Activated CD4-positive, alpha-beta T cell treated with anti-CD3 and anti-CD28 coated beads, Interleukin-2, amount 50 U/mL, for 16 hours (primary cell): Measurements from ENCODE around the gene SLC6A16.
"Not testable (repeated sequence)": the region's sequence is repeated elsewhere in the genome, so short reads cannot be mapped to it uniquely, and the experiment has no call there.

Experiments used
- DNase-seq: peaks from one replicate; pipeline ENCODE4 v3.0.0-alpha.2; 2020

SLC6A16 gene

DNA sequence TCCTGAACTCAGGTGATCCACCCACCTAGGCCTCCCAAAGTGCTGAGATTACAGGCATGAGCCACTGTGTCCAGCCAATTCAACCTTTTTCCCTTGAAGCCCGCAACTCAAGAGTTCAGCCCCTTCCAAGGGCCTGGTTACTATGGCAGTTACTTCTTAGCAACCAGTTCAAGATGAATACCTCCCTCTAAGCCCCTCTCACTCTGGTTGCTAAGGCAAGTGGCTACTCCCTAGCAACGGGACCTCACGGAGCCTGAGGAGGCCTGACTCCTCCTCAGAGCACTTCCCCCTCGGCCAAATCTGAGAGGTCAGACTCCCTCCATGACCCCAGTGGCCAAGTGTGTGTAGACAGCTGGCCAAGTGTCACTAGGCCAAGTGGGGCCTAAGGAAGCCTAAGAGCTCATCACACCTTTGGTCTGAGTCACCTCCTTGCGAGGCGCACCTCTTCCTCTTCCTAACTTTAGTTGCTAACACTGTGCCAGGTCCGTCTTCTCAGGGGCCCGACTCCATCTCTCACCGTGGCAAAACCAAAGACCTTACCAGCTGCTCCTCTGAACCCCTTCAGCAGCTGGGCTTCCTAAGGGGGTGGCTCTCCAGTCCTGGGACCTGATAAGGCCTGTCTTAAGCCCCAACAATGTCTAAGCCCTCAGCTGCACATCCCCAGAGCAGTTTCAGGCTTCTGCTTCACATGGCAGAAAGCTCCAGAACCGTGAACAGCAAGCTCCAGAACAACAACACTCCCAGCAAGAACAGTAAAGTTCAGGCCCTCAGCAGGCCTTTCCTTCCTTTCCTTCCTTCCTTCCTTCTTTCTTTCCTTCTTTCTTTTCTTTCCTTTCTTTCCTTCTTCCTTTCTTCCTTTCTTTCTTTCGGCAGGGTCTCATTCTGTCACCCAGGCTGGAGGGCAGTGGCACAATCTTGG lies 19.8 kb upstream of the SLC6A16 start:
- DNase-seq: no peak

DNA sequence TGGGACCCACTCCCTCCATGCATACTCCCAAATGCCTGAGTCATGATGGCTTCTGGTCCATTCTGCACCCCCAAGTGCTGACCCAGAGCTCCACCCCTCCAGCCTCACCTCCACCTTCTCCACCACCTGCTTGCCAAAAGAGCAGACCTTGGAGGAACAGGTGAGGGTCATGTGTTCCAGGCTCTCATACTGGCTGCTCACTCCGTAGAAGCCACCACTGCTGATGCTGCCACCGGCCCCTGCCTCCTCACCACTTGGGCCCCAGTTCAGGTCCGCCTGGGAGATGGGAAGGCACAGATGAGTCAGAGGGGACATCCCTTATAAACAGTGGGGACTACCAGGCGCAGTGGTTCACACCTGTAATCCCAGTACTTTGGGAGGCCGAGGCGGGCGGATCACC lies 18.1 kb upstream of the SLC6A16 start:
- no peak for DNase-seq

DNA sequence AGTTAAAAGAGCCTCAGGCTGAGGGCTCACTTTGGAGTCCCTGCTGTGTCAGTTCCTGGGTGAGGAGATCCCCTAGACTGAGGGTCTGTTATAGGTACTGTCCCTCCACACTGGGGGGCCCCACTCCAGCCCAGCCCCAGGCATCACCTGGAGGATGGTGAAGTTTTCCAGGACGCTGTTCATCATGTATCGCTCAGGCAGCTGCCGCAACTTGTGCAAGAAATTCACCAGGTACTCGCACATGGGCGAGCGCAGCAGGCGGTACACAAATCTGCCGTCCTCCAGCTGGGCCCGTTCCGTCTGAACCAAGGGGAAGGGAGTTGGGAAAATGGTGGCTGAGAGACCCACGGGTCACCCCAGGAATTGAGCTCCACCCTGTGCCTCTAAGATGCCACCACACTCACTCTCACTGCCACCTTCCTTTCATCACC lies 17.3 kb upstream of the SLC6A16 start:
- no peak for DNase-seq

DNA sequence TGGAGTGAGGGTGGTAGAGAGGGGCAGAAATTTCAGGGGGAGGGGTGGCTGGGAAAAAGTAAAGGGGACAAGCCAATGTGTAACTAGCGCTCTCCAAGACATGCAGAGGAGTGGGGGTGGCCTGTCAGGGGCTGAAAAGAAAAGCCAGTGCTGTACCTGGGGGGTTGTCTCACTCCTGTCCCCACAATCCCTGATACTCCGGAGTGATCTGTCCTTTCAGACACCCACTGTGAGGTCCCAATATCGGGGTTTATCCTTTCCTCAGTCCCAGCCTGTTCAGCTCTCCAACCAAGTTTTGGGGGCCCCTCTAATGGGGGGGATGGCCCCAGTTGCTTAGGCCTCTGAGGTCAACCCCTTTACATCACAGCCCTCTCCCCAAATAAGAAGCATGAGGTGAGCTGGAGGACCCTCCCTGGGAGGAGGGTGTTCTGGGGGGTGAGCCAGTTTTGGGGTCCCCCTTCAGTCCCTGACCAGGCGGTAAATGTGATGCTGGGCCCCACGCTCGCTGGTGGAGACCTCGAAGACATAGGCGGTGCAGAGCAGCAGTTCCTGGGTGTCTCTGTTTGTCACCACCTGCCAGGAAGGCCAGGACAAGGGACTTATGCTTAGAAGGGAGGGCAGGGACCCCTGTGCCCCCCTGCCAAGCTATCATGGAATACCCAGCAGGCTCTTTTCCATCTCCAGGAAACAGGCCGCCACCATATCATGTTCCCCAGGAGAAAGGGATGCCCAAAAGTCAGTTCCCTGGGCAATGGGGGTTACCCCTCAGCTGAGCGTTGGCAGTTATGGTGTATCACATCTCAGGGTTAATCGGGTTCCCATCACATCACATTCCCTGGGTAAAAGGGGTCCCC lies 16.1 kb upstream of the SLC6A16 start:
- DNase-seq: no peak

DNA sequence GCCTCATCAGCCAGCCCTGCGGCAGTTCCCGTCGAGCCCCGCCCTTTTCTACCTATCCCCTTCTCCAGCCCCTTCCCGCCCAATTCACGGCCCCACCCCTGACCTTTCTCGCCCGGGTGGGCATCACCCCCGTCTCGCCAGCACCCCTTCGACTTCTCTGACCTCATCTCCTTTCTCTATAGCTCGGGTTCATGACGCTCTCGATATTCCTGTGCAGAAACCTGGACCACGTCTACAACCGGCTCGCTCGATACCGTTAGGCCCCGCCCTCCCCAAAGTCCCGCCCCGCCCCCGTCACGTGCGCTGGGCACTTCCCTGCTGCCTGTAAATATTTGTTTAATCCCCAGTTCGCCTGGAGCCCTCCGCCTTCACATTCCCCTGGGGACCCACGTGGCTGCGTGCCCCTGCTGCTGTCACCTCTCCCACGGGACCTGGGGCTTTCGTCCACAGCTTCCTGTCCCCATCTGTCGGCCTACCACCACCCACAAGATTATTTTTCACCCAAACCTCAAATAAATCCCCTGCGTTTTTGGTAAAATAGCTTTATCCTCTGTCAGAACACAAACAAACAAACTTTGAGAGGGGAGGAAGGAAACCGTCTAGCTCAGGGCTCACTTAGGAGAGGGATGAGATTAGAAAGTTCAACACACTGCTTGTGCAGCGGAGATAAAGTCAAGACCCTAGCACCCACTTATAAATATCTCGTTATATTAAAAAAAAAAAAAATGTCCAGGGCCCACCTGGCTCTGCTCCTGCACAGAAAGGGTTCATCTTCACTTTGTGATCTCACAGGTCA lies 15.3 kb upstream of the SLC6A16 start:
- DNase-seq: no peak

DNA sequence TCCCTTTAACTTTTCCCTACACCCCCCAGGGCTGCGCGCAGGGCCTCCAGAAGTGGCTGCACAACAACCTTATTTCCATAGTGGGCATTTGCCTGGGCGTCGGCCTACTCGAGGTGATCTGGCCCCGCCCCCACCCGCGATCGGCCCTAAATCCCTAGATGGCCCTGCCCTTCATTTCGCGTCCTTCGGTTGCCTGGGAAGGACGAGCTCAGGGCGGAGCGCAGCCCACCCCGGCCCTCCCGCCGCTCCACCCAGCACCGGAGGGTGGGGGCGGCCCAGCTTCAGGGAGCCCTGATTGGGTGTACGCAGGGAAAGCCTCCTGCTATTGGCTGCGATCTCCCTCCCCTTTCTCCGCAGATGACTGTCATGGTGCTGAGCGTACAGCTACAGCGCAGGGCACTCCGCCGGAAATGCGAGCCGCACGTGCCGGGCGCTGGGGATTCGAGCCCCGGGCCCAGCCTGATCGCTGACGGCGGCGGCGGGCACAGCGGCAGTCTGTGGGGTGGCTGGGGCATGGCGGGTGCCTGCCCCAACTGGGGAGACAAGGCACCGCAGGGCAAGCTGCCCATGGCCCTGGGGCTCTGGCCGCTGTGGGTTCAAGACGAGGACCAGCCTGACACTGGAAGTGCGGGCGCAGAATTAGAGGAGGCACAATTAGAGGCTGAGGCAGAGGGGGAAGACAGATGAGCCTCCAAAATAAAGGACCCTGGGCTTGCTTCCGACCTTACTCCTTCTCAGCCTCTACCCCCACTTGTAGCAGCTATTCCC lies 14.5 kb upstream of the SLC6A16 start:
- DNase-seq: no peak

DNA sequence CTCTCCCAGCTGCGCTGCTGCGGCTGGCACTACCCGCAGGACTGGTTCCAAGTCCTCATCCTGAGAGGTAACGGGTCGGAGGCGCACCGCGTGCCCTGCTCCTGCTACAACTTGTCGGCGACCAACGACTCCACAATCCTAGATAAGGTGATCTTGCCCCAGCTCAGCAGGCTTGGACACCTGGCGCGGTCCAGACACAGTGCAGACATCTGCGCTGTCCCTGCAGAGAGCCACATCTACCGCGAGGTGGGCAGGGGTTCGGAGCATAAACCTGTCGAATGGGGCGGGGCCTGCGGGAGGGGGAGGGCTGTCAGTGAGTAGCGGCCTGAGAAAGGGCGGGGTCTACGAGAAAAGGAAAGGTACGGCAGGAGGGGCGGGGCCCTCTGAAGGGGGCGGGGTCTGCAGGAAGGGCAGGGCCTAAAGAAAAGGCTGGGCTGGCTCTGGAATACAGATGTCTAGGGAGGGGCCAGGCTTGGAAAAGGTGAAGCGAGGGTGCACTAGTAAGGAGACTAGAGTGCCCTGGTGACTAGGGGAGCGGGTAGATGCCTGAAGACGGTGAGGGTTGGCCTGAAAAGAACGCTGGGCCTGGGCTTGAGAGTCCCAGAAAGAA lies 13.8 kb upstream of the SLC6A16 start:
- peak; percentile 29 for DNase-seq

DNA sequence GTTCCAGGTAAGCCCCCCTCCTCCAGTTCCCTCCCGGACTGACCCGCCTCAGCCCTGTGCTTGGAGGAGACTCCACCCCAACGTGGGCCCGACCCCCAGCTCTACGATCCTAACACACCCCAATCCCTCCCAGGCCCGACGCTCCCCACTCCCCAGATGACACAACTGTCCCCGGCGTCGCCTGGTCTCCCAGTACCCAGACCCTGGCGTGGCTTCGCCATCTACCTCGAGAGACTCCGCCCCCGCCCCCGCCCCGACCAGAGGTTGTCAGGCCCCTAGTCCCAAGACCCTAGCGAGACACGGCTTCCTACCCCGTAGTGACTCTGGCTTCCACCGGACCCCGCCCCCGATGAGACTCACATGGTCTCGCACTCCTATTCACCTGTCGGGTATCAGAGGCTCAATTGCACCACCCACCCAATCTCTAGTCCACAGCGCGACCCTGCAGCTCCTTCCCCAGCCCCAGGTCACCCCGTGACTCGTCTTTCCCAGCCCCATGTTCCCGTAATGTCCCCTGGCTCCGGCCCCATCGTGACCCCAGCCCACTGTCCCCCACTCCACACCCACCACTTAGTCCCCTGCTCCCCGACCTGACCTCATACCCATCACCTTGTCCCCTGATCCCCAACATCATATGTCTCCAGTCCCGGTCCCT lies 13.2 kb upstream of the SLC6A16 start:
- DNase-seq: no peak

DNA sequence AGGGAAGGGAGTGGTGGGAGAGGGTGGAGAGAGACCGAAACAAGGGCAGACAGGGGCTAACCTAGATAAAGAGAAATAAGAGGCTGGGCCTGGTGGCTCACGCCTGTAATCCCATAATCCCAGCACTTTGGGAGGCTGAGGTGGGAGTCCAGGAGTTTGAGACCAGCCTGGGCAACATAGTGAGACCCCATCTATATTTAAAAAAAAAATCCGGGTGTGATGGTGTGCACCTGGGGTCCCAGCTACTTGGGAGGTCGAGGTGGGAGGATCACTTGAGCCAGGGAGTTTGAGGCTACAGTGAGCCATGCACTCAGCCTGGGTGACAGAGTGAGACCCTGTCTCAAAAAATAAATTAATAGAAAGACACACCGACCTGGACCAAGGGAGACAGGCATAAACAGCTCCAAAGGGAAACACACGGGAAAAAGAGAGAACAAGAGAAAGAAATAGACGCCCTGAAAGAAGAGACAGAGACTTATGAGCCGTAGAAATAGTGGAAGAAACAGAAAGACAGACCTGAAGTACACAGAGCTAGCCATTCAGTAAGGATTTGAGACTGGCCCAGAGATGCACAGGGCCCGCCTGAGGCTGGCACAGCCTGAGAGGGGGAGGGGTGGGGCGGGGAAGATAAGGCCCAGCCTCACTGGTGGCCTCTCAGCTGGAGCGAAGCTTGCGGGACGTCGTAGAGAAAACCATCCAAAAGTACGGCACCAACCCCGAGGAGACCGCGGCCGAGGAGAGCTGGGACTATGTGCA lies 12.5 kb upstream of the SLC6A16 start:
- DNase-seq: no peak

DNA sequence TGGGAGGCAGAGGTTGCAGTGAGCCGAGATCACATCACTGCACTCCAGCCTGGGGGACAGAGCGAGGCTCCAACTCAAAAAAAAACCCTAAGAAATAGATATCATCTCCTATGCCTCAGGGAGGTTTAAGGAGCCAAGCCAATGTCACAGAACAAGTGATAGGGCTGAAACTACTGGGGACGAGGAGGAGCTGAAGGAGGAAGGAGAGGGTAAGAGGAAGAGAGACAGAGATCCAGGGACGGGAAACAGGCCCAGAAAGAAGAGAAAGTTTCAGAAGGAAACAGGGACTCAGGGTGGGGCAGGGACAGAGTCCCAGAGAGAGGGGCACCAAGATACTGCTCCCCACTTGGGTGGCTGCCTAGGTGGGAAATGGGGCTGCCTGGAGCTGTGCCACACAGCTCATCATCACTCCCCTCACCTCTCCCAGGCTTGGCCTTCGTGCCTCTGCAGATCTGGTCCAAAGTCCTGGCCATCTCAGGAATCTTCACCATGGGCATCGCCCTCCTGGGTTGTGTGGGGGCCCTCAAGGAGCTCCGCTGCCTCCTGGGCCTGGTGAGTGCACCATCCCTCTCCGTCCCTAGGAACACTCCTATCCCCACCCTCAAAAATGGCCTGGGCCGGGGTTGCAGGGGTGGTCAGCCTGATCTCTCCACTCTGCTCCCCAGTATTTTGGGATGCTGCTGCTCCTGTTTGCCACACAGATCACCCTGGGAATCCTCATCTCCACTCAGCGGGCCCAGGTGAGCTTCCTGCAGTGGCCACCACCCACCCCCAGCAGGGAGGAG lies 11.7 kb upstream of the SLC6A16 start:
- no peak for DNase-seq

DNA sequence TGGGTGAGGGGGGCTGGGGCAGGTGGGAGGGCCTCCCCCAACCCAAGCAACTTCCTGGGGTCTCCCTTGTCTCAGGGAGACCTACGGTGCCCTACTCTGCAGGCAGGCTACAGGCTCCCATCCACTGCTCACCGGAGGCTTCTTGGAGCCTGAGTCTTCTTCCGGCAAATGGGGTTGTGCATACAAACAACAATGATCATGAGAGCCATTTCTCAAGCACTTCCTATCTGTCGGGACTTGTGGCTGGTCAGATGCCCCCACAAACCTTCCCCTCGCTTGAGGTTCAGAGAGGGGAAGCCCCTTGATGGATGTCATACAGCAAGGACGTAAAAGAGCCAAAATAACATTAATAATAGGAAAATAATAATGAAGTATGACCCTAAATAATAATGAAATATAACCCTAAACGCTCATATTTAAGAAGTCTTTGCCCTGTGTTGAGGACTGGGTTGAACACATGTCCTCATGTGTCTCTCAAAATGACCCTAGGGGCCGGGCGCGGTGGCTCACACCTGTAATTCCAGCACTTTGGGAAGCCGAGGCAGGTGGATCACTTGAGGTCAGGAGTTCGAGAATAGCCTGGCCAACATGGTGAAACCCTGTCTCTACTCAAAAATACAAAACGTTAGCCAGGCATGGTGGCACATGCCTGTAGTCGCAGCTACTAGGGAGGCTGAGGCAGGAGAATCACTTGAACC lies 10.9 kb upstream of the SLC6A16 start:
- peak; percentile 41 for DNase-seq

DNA sequence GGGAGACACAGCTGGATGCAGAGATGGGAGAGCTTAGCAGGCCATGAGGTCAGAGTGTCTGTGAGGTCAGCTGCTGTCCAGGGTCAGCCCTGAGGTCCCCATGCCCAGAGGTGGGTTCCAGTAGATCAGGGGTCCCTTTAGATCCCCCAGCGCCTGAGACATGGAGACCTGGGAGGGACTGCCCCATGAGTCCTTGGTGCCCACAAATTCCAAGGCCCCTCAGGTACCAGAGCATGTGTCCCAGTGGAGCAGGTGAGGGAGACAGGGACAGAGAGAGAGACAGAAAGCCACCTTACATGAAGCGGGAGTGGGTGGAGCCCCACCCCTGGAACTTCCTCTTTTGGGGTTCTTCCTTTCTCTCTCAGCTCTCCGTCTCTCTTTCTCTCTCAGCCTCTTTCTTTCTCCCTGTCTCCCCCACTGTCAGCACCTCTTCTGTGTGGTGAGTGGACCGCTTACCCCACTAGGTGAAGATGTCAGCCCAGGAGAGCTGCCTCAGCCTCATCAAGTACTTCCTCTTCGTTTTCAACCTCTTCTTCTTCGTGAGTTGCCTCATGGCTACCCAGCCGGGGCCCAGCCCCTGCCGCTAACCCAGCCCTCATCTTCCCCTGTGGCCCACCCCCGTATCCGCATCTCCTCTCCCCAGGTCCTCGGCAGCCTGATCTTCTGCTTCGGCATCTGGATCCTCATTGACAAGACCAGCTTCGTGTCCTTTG lies 10.2 kb upstream of the SLC6A16 start, which contains the start of gene CD37:
Gene CD37, plus strand, starts transcription at position 336 of the 713 bp plus-strand sequence. Its CDS starts 135 bp downstream, at position 471.
- DNase-seq: peak; percentile 55

DNA sequence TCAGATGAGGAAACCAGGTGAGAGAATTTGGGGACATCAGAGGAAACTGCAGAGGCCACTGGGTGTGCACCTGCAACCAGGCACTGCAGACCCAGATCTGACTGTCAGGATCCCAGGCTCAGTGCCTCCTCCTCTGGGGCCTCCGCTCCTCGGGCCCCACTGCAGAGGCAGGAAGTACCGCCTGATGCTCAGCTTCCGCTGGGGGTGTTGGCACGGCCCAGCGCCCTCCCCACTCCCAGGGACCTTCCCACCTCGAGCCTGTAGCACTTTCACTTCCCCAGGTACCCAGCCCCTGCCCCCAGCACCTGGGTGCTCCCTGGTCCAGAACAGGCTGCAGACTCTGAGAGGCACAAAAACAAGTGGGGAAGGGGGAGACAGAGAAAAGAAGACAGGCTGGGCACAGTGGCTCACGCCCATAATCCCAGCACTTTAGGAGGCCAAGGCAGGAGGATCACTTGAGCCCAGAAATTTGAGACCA lies 8.9 kb upstream of the SLC6A16 start:
- DNase-seq: peak; percentile 75

DNA sequence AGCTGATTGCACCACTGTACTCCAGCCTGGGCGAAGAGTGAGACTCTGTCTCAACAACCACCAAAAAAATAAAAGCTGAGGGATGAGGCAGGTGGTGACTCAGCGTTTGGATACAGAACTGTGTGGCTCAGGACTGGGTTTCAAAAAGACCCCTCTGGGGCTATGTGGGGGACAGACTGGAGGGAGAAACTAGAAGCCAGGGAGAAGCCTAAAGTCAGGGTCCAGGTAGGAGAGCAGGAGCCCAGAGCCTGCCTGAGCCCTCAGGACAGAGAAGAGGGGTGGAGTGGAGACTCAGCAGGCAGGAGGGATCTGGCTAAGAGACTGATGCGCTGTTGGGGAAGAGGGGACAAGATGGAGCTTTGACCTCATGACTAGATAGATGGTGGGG lies 8.4 kb upstream of the SLC6A16 start:
- DNase-seq: no peak

DNA sequence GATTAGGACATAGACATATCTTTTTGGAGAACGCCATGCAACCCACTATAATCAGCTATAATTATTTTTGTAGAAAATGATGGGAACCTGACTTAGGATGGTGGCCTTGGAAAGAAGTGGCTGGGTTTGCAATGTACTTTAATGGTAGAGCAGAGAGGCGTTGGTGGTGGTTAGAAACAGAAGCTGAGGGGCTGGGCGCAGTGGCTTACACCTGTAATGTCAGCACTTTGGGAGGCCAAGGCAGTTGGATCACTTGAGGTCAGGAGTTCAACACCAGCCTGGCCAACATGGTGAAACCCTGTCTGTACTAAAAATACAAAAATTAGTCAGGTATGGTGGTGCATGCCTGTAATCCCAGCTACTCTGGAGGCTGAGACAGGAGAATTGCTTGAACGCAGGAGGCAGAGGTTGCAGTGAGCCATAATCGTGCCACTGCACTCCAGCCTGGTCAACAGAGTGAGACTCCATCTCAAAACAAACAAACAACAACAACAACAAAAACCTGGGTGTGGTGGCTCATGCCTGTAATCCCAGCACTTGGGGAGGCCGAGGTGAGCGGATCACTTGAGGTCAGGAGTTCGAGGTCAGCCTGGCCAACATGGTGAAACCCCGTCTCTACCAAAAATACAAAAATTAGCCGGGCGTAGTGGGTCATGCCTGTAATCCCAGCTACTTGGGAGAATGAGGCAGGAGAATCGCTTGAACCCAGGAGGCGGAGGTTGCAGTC lies 7.9 kb upstream of the SLC6A16 start:
- not testable (repeated sequence) for DNase-seq

DNA sequence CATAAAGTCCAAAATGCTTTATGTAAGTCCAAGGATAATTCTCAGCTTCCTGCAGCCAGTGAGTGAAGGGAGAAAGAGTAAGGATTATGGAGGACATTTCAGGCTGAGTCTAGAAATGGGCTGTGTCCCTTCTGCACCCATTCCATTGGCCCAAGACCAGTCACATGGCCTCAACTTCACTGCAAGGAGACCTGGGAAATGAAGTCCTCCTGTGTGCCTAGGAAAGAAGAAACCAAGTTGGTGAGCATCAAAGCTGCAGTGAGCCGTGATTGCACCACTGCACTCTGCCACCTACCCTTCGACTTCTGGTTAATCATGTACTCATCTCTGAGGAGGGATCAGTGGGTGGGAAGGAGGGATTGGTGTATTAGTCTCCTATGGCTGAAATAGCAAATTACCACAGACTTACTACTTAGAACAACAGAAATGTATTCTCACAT lies 6.6 kb upstream of the SLC6A16 start:
- DNase-seq: peak; percentile 76

DNA sequence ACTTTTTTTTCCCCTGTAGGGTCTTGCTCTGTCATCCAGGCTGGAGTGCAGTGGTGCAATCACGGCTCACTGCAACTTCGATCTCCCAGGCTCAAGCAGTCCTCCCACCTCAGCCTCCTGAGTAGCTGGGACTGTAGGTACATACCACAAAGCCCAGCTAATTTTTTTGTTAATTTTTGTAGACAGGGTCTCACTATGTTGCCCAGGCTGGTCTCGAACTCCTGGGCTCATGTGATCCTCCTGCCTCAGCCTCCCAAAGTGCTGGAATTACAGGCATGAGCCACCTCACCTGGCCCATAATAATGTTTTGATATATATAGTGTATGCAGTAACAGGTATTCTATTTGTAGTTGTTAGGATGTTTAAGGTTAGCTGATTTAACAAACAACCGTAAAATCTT lies 6.2 kb upstream of the SLC6A16 start:
- not testable (repeated sequence) for DNase-seq
